Fibroblast of the conjunctiva (primary cell): ENCODE measurements around the gene ZBTB18.
"Not testable (repeated sequence)": the region's sequence is repeated elsewhere in the genome, so short reads cannot be mapped to it uniquely, and the experiment has no call there.

Experiments
- DNase-seq: peaks from one replicate; pipeline ENCODE4 v3.0.0-alpha.2; 2010; ENCODE audit warnings: low read depth

The ZBTB18 gene

DNA sequence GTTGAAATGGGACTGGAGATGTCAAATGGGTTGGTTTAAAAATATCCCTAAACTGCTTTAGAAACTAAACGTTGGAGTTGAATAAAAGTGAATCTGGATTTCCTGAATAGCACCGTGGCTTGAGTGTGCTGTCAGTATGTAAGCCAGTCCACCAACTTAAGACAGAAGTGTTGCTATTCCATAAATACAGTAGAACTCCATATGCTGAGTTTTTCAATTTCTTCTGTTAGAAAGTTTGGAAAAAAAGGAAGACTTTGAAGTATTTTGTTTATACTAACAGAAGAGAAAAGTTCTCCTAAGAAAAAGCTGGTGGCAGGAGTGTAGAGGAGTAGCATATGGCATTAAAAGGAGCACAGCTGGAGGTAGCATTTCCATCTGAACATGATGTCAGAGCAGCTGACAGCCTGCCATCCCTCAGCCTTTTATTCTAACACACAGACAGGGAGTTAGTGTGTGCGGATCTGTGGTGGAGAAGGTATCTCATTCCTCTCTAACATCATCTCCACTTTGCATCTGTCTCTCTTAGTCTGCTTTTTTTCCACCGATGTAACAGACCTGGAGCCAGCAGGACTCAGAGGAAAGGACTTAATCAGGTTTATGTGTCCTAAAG, at the start of gene ZBTB18:
Gene ZBTB18, plus strand, starts transcription at position 449 of the 610 bp plus-strand sequence. Its CDS starts 149 bp downstream, at position 598.
- no peak for DNase-seq

- no peak for DNase-seq
Measured at GRCh38 chr1:244002721-244003120, 48.4 kb upstream of the ZBTB18 start.

DNA sequence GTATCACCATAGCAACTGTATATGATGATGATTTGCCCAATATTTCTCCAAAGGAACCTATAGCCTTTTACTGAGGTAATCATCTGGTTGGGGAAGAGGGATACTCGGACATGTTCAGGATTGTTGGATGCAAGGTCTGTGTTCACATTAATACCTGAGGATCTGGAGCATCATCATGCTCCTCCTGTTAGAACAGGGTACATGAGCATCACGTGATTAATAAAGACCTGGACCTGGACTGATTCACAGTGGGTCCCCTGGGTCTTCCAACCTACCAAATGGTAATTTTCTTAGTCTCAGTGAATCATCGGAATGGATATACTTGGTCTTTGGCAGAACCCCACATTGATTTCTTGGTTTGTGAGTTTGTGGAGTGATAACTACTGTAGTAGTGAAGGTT, 45.6 kb upstream of the ZBTB18 start:
- no peak for DNase-seq

- DNase-seq, result no peak
Measured at GRCh38 chr1:244006381-244006901, 44.6 kb upstream of the ZBTB18 start.

DNA sequence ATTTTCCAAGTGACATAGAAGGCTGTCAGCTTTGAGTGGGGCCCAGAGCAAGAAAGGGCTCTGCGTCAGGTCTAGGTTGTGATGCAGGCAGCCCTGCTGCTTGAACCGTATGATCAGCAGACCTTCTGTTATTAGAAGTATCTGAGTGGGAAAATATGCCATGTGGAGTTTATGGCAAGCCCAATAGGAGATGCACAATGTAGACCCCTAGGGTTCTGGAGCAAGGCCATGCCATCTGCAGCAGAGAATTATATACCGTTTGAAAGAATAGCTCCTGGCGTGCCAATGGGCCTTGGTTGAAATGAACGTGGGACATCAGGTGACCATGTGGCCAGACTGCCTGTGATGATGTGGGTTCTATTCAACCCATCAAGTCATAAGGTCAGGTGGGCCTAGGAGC, 44.1 kb upstream of the ZBTB18 start:
- no peak for DNase-seq

DNA sequence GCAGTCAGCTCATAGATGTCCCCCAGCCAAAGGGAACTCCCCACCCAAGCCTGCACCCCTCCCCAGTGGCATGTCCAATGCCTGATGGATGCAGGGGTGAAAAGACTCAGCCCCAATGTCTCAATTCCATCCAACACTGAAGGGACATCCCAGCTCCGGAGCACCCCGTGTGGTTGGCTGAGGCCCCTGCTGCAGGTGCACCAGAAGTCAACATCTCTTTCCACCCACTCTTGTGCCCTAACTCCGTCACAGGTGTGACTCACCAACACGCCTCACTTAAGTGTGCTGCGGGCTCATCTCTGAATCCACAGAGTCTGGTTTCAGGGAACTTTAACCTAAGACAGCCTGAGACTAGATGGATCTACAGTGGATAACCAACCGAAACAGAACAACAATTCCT, 40.9 kb upstream of the ZBTB18 start:
- no peak for DNase-seq

DNA sequence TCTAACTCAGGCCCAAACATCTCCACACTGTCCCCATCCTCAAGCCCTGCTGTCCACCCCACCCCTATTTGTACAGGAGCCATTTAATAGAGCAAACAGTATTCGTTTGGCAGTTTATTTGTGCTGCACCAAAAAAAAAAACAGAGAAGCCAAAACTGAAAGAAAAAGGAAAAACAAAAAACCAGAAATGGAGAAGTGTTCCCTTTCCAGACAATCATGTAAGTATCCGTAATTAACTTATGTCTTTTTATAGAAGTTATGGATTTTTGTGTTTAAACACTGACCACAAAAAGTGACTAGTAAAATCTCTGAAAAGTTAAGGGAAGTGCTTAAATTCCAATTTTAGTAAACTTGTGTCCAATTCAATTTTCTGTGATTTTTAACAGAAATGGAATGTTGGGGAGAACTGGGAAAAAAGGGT, 40.4 kb upstream of the ZBTB18 start:
- no peak for DNase-seq

GRCh38 chr1:244011271-244011670, 39.8 kb upstream of the ZBTB18 start:
- DNase-seq, result peak; percentile 5

- DNase-seq, result no peak
Measured at GRCh38 chr1:244011786-244012185, 39.3 kb upstream of the ZBTB18 start.

GRCh38 chr1:244012202-244012601, 38.9 kb upstream of the ZBTB18 start:
- DNase-seq, result no peak

DNA sequence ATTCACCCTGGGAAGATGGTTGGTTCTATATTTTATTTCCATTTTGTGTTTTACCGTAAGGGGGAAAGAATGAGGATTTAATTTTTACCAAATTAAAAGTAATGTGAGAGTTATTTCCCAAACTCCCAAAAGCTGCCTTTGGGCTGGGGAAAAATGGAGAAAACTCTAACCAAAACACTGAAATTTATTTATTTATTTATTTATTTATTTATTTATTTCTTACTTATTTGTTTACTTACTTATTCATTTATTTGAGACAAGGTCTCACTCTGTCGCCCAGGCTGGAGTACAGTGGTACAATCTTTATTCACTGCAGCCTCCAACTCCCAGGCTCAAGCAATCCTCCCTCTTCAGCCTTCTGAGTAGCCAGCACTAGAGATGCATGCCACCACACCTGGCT, 38.0 kb upstream of the ZBTB18 start:
- DNase-seq, result no peak

DNA sequence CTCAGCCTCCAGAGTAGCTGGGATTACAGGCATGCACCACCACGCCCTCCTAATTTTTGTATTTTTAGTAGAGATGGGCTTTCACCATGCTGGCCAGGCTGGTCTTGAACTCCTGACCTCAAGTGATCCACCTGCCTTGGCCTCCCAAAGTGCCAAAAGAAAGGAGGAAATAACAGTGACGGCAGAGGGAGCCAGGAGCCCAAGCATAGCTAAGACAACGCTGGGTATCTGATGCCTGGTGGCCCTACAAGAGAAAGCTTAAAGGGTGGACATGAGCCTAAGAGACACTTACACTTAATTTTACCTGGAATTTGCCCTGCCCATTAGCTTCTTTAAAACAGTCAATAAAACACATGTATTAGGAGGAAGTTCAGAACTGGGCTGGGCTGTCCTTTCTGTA, 36.2 kb upstream of the ZBTB18 start:
- not testable (repeated sequence) for DNase-seq

DNA sequence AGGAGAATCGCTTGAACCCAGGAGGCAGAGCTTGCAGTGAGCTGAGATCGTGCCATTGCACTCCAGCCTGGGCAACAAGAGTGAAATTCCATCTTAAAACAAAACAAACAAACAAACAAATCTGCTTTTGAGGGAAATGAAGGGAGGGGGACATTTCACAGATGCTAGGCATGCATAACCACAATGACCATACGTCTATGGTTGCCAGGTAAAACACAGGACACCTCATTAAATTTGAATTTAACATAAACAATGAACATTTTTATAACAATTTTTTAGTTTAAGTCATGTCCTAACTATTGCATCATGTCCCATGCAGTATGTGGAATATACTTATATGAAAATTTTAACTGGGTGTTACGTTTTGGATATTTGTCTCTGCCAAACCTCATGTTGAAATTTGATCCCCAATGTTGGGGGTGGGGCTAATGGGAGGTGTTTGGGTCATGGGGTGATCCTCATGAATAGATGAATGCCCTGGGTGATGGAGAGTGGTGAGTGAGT, 31.0 kb upstream of the ZBTB18 start:
- DNase-seq, result peak; percentile 1

DNA sequence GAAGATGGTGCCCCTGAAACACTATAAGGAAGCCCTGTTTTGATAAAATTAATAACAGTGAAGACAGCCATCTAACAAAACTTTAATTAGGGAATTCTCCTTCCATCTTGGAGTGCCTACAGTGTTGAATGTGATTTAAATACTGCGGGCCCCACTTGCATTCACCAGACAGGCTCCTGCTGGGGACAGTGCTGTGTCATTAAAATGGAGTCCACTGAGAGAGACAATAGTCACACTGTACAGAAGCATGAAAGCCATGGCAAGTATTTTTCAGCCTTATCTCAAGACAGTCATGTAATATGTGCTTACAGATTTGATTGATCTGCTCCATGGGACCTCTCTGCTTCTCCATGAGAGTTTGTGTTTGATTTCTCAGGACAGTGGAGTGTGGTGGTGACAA, 29.7 kb upstream of the ZBTB18 start:
- no peak for DNase-seq

GRCh38 chr1:244022311-244022710, 28.8 kb upstream of the ZBTB18 start:
- DNase-seq, result peak; percentile 76

DNA sequence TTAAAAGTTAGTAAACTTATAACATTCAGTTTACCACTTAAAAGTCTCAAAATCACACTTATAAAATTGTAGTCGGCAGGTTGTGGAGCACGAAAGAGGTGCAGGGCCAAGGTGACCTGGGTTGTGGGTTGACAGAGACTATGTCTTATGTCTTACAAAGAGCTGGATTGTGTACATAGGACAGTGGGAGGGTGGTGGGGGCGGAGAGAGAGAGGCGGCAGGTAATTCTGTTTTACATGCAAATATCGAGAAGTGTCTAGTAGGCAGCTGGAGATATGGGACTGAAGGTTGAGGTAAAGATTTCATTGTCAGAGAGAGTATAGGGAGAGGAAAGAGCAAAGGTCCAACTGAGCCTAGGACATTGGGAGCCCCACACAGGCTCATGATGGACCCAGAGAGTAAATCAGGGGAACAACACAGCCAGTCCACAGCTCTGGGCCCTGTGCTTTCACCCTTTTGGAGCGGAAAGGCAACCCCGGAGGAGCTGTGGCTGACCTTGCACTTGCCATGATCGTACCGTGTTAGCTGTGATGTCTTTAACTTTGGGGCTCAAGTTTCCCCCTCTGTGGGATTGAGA, 28.1 kb upstream of the ZBTB18 start:
- DNase-seq, result no peak

- DNase-seq, result no peak
Measured at GRCh38 chr1:244027491-244028145, 23.5 kb upstream of the ZBTB18 start.

GRCh38 chr1:244028701-244029100, 22.4 kb upstream of the ZBTB18 start:
- DNase-seq, result no peak

DNA sequence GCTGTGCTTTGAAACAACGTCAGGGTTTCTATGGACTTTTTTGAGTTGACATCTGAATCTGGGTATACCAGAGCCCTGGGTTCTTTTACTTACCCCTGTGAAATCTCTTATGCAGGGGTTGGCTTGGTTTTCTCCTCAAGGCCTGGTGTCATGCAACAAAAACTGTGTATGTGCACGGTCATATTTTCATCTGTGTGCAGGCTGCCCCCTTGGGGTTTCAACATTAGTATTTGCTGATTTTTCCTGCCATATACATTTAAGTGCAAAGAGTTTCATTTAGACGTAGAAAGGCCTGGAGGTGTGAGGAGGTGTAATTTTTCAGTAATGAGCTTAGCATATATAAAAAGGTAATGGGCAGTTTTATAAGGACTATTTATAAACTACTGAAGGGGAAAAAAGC, 22.0 kb upstream of the ZBTB18 start:
- no peak for DNase-seq

- no peak for DNase-seq
Measured at GRCh38 chr1:244030481-244031040, 20.5 kb upstream of the ZBTB18 start.

DNA sequence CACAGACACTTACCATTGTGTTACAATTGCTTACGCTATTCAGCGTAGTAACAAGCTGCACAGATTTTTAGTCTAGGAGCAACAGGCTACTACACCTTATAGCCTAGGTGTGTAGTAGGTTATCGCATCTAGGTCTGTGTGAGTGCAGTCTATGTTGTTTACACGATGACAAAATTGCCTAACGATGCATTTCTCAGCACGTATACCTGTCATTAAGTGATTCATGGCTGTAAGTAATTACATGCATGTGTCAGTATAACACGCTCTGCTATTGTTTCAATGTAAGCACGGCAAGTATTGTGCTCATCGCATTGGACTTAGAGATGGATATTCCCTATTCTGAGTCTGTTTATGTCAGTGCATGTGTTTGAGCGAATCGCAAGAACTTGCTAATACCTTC, 15.7 kb upstream of the ZBTB18 start:
- no peak for DNase-seq

GRCh38 chr1:244037252-244037651, 13.8 kb upstream of the ZBTB18 start:
- no peak for DNase-seq
